Hepatocyte (in vitro differentiated cells): ENCODE measurements around the gene FGD2.

Source experiments
- EZH2phosphoT487 ChIP-seq: fragments of 200-600 bp; sonication (generic); IDR thresholded peaks from one replicate; pipeline ENCODE4 v1.6.1; 2018; ENCODE audit warnings: antibody characterized with exemption, mild to moderate bottlenecking, low read depth, moderate library complexity; ENCODE audit not compliant: unreplicated experiment, severe bottlenecking
- TF ChIP-seq, protein P1 (sequence below): fragments of 200-600 bp; sonication (generic); IDR thresholded peaks from 2 replicates; pipeline ENCODE4 v1.5.1; 2016; ENCODE audit warnings: antibody characterized with exemption, mild to moderate bottlenecking; ENCODE audit not compliant: poor library complexity

DNA sequence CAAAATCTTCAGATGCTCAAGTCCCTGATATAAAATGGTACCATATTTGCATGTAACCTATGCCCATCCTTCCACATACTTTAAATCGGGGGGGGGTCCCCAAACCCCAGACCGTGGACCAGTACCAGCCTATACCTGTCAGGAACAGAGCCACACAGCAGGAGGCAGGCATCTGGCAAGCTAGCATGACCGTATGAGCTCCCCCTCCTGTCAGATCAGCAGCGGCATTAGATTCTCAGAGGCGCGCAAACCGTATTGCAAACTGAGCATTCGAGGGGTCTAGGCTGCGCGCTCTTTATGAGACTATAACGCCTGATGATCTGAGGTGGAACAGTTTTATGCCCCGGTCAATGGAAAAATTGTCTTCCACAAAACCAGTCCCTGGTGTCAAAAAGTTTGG lies 30.7 kb downstream of the FGD2 start:
- TF ChIP-seq, protein P1, sequence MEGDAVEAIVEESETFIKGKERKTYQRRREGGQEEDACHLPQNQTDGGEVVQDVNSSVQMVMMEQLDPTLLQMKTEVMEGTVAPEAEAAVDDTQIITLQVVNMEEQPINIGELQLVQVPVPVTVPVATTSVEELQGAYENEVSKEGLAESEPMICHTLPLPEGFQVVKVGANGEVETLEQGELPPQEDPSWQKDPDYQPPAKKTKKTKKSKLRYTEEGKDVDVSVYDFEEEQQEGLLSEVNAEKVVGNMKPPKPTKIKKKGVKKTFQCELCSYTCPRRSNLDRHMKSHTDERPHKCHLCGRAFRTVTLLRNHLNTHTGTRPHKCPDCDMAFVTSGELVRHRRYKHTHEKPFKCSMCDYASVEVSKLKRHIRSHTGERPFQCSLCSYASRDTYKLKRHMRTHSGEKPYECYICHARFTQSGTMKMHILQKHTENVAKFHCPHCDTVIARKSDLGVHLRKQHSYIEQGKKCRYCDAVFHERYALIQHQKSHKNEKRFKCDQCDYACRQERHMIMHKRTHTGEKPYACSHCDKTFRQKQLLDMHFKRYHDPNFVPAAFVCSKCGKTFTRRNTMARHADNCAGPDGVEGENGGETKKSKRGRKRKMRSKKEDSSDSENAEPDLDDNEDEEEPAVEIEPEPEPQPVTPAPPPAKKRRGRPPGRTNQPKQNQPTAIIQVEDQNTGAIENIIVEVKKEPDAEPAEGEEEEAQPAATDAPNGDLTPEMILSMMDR, result no peak
- TF ChIP-seq EZH2phosphoT487, result no peak
